ENCODE measurements around the gene OSCP1. TPM values are rescaled to one million over a fixed set of nuclear protein-coding genes. Genes with fewer than 3 reads are reported as not detected.

Gene OSCP1
- total RNA-seq, 1 donor from 2014 or later, result 7.1 TPM

DNA sequence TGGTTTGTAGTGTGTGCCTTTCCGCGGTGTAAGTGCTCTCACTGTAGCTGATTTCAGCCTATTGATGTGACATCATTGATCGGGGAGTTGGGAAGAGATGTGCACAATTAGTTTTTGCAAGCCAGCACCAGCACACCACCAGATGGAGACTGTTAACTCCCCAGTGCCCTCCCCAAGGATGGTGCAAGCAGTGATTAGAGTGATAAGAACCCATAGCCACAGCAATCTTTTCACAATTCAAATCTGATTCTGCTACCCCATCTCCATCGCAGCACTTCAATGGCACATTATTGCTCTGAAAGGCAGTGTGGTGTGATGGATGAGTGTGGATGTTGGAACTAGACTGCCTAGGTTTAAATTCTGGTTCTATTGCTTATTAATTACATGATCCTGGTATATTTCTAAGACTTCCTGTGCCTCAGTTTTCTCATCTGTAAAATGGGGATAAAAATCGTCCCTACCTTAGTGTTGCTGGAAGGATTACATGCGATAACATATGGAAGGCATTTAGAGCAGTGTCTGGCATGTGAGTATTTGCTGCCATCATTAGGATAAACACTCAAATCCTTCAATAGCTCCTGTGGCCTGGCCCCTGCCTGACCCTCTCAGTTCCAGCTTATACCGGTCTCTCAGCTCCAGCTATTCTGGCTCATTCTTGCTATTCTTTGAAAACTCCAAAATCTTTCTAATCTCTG, 25.8 kb upstream of the OSCP1 start:
- H3K27ac ChIP-seq (replicated peaks), result no peak overlapping the region
- H3K27me3 ChIP-seq (ENCODE audit: low read depth), result peaks cover 46% of the 10 kb centered on the region
- no peaks in the 10 kb centered on the region for H3K4me1 ChIP-seq
- no peak overlapping the region for H3K4me3 ChIP-seq
- TF ChIP-seq, protein P1, sequence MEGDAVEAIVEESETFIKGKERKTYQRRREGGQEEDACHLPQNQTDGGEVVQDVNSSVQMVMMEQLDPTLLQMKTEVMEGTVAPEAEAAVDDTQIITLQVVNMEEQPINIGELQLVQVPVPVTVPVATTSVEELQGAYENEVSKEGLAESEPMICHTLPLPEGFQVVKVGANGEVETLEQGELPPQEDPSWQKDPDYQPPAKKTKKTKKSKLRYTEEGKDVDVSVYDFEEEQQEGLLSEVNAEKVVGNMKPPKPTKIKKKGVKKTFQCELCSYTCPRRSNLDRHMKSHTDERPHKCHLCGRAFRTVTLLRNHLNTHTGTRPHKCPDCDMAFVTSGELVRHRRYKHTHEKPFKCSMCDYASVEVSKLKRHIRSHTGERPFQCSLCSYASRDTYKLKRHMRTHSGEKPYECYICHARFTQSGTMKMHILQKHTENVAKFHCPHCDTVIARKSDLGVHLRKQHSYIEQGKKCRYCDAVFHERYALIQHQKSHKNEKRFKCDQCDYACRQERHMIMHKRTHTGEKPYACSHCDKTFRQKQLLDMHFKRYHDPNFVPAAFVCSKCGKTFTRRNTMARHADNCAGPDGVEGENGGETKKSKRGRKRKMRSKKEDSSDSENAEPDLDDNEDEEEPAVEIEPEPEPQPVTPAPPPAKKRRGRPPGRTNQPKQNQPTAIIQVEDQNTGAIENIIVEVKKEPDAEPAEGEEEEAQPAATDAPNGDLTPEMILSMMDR (IDR thresholded peaks at IDR 0.05; ENCODE audit: borderline replicate concordance), result no peak
- DNase-seq, result no peak
- intact Hi-C loops (cut with micrococcal nuclease), result no loop called here
- no peaks in the 10 kb centered on the region for H3K9me3 ChIP-seq (replicated peaks)
- no peaks in the 10 kb centered on the region for H3K36me3 ChIP-seq

DNA sequence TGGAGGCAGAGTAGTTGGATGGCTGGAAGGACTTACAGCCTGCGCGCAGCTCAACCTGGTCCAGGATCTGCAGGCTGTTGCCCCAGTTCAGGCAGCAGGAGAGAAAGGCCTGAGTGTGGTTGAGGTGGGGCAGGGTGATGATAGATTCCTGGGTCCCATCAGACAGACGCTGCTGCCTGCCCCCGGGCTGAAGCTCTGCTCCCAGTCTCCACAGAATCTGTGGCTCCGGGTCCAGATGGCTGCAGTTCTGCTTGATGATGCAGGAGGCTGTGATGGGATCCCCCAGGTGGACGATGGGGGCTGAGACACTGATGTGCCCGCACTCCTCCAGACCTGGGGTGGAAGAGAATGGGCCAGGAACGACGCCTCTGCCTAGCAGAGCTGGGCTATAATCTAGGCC, 25.1 kb upstream of the OSCP1 start:
- intact Hi-C loops (cut with micrococcal nuclease), result no loop called here
- DNase-seq, result no peak
- Histone ChIP-seq H3K4me1 (no peaks in the 10 kb centered on the region), H3K27me3 (ENCODE audit: low read depth) (peaks cover 45% of the 10 kb centered on the region), H3K9me3 (replicated peaks) (no peaks in the 10 kb centered on the region), H3K4me3 (no peak overlapping the region), H3K27ac (replicated peaks) (no peak overlapping the region), H3K36me3 (no peaks in the 10 kb centered on the region)
- TF ChIP-seq, protein P1 (IDR thresholded peaks at IDR 0.05; ENCODE audit: borderline replicate concordance), result no peak

DNA sequence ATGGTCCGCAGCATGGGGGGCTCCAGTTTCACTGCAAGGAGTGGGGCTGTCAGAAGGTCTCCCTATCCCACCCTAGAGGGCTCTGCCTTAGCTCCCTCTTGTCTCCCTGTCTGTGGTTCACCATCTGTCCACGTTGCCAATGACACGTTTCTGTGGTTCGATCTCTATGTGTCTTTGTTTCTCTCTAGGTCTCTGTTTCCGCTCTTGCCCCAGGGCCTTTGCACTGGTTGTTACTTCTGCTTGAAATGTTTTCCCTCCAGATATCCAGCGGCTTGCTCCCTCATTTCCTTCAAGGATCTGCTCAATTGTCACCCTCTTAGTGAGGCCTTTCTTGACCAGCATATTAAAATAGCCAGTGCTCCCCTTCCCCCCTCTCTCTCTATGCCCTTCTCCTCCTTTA, 22.4 kb upstream of the OSCP1 start:
- intact Hi-C loops (cut with micrococcal nuclease), result no loop called here
- Histone ChIP-seq H3K4me1 (no peaks in the 10 kb centered on the region), H3K9me3 (replicated peaks) (no peaks in the 10 kb centered on the region), H3K27me3 (ENCODE audit: low read depth) (peaks cover 25% of the 10 kb centered on the region), H3K36me3 (no peaks in the 10 kb centered on the region), H3K4me3 (no peak overlapping the region), H3K27ac (replicated peaks) (no peak overlapping the region)
- TF ChIP-seq, protein P1 (IDR thresholded peaks at IDR 0.05; ENCODE audit: borderline replicate concordance), result no peak
- no peak for DNase-seq

DNA sequence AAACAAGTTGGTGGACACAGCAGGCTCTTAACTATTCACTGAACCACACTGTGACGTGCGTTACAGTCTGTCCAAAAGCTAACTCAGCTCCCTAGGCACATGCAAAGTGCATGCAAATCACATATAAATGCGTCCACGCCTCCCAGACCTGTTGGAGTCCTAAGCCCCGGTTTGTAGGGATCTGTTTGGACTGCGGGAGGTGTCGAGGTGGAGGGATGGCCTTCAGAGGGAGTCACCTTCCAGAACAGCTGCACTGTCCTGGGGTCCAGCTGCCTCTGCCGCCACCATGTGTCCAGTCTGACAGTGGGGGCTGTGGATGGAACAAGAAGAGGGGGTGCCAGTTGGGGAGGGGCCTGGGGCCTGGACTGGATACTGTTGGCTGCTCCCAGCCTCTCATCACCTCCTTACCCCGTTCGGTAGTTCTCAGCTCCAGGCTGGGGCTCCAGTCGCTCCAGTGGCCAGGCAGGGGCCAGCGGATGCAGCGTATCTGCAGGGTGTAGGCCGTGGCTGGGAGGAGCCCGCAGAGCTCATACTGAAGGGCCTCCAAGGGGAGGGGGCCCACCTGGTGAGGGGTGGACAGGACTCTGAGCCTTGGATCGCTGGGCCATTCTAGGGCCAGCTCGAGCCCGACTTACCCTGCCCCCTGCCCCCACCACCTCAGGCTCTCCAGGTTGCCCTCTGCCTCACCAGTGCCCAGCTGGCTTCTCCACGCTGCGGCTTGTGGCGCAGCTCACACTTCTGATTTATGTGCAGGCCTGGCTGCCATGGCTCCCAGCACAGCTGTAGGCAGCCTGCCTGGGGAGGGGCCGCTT, 21.8 kb upstream of the OSCP1 start:
- Histone ChIP-seq H3K4me1 (no peaks in the 10 kb centered on the region), H3K36me3 (no peaks in the 10 kb centered on the region), H3K27ac (replicated peaks) (no peak overlapping the region), H3K27me3 (ENCODE audit: low read depth) (peaks cover 19% of the 10 kb centered on the region), H3K4me3 (no peak overlapping the region), H3K9me3 (replicated peaks) (no peaks in the 10 kb centered on the region)
- TF ChIP-seq, protein P1 (IDR thresholded peaks at IDR 0.05; ENCODE audit: borderline replicate concordance), result no peak
- no peak for DNase-seq
- intact Hi-C loops (cut with micrococcal nuclease), result no loop called here

DNA sequence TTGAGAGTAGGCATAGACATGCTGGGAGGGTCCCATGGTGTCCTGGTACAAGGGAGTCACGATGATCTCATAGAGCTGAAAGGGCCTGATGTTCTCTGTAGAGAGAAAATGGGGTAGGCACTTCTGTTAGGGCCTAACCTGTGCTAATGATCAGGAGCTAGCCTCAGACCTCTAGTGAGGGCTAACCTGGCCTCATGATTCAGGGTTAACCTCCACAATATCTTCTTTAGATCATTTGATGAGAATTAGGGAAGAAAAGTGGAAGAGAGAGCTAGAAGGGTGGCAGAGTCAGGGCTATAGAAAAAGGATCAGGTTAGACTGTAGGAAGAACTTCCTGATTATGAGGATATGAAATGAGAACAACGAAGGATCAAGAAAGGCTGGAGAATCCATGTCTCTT, 18.9 kb upstream of the OSCP1 start:
- TF ChIP-seq, protein P1 (IDR thresholded peaks at IDR 0.05; ENCODE audit: borderline replicate concordance), result no peak
- no peaks in the 10 kb centered on the region for H3K27me3 ChIP-seq (ENCODE audit: low read depth)
- no peaks in the 10 kb centered on the region for H3K9me3 ChIP-seq (replicated peaks)
- peaks cover 7% of the 10 kb centered on the region for H3K4me1 ChIP-seq
- DNase-seq, result no peak
- H3K4me3 ChIP-seq, result no peak overlapping the region
- intact Hi-C loops (cut with micrococcal nuclease), result no loop called here
- H3K36me3 ChIP-seq, result no peaks in the 10 kb centered on the region
- no peak overlapping the region for H3K27ac ChIP-seq (replicated peaks)
